Neutrophil (primary cell): ENCODE results near the gene MRC1.

Experiments
- H3K27ac ChIP-seq: fragments of 200-600 bp; sonication (generic); 2 replicates; pipeline ENCODE4 v1.5.1; 2016; ENCODE audit warnings: mild to moderate bottlenecking, moderate library complexity
- H3K27me3 ChIP-seq: fragments of 200-600 bp; sonication (generic); 2 replicates; pipeline ENCODE4 v1.6.0; 2016; ENCODE audit warnings: mild to moderate bottlenecking
- H3K36me3 ChIP-seq: fragments of 200-600 bp; sonication (generic); 2 replicates; pipeline ENCODE4 v1.5.1; 2017
- H3K4me1 ChIP-seq, 2 experiments: fragments of 200-600 bp in 1 of 2; sonication (generic) in 1 of 2; 1 replicate in 1 of 2; 2 replicates in 1 of 2; pipeline versions ENCODE4 v1.5.1 to v1.6.1; 2013 to 2016; ENCODE audit warnings: low read depth in 1 of 2, low read length in 1 of 2, mild to moderate bottlenecking in 1 of 2, moderate library complexity in 1 of 2; ENCODE audit not compliant: control insufficient read depth in 1 of 2, insufficient read depth in 1 of 2
- H3K4me3 ChIP-seq, 2 experiments: fragments of 200-600 bp in 1 of 2; sonication (generic) in 1 of 2; 1 replicate in 1 of 2; 2 replicates in 1 of 2; pipeline ENCODE4 v1.5.1; 2013 to 2016; ENCODE audit warnings: low read depth in 1 of 2, low read length in 1 of 2, mild to moderate bottlenecking in 1 of 2, moderate library complexity in 1 of 2
- H3K9me3 ChIP-seq: fragments of 200-600 bp; sonication (generic); 2 replicates; pipeline ENCODE4 v1.5.1; 2016
- TF ChIP-seq, protein P1 (sequence below): fragments of 200-600 bp; sonication (generic); IDR thresholded peaks from 2 replicates; pipeline ENCODE4 v1.5.1; 2016; ENCODE audit warnings: antibody characterized with exemption

The MRC1 gene

GRCh38 chr10:17865351-17865750, 56.2 kb downstream of the MRC1 start:
- H3K36me3 ChIP-seq, result no peaks in the 10 kb centered on the region
- no peaks in the 10 kb centered on the region for H3K4me1 ChIP-seq
- H3K4me3 ChIP-seq, result no peak overlapping the region
- H3K27ac ChIP-seq, result no peak overlapping the region
- no peaks in the 10 kb centered on the region for H3K27me3 ChIP-seq
- H3K9me3 ChIP-seq, result no peaks in the 10 kb centered on the region
- TF ChIP-seq, protein P1, sequence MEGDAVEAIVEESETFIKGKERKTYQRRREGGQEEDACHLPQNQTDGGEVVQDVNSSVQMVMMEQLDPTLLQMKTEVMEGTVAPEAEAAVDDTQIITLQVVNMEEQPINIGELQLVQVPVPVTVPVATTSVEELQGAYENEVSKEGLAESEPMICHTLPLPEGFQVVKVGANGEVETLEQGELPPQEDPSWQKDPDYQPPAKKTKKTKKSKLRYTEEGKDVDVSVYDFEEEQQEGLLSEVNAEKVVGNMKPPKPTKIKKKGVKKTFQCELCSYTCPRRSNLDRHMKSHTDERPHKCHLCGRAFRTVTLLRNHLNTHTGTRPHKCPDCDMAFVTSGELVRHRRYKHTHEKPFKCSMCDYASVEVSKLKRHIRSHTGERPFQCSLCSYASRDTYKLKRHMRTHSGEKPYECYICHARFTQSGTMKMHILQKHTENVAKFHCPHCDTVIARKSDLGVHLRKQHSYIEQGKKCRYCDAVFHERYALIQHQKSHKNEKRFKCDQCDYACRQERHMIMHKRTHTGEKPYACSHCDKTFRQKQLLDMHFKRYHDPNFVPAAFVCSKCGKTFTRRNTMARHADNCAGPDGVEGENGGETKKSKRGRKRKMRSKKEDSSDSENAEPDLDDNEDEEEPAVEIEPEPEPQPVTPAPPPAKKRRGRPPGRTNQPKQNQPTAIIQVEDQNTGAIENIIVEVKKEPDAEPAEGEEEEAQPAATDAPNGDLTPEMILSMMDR, result no peak

DNA sequence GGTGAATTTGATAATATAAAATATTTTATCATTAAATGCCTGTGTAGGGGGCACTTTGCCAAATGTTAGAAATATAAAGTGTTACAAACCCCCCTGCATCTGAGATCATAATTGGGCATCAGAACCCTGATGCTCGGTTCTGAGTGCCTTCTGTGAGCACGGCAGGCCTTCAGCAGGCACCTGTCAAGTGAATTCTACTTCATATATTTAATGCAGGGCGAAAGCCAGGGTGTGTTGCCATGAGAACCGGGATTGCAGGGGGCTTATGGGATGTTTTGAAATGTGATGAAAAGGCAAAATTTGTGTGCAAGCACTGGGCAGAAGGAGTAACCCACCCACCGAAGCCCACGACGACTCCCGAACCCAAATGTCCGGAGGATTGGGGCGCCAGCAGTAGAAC, 57.2 kb downstream of the MRC1 start:
- H3K4me1 ChIP-seq, result no peaks in the 10 kb centered on the region
- TF ChIP-seq, protein P1, result no peak

DNA sequence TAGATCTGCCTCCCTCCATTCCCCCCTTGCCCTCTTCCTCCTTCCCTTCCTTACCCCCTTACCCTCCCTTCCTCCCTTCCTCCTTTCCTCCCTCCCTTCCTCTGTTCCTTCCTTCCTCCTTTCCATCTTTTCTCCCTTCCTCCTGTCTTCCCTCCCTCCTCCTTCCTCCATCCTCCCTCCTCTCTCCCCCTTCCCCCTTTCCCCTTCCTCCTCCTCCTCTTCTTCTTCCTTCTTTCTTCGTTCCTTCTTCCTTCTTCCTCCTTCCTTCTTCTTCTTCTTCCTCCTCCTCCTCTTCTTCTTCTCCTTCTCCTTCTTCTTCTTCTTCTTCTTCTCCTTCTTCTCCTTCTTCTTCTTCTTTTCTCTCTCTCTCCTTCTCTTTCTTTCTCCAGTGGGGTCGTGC, 57.9 kb downstream of the MRC1 start:
- Histone ChIP-seq H3K4me3 (no peak overlapping the region), H3K27ac (no peak overlapping the region), H3K27me3 (no peaks in the 10 kb centered on the region), H3K4me1 (no peaks in the 10 kb centered on the region), H3K36me3 (no peaks in the 10 kb centered on the region), H3K9me3 (no peaks in the 10 kb centered on the region)
- TF ChIP-seq, protein P1, result no peak

More for the DNA sequence above, 57.2 kb downstream of the MRC1 start:
- H3K9me3 ChIP-seq, result no peaks in the 10 kb centered on the region
- H3K27me3 ChIP-seq, result no peaks in the 10 kb centered on the region
- H3K4me3 ChIP-seq, result no peak overlapping the region
- H3K27ac ChIP-seq, result no peak overlapping the region
- no peaks in the 10 kb centered on the region for H3K36me3 ChIP-seq

DNA sequence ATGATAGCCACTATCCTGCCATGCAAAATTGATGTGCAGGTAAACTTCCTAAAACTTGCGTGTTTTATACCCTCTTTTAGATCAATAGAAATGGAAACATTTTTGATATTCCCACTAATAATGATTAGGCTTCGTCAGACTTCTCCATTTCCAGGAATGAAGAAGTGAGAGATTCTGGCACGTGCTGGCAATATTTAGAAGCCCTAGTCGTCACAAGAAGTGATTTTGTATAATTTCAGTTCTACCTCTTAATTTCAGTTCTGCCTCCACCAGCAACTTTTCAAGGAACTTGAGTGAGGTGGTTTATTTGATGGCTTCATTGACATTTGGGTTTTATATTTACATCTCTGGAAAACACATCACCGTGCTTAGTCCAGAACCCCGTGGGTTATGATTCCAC, 61.9 kb downstream of the MRC1 start:
- TF ChIP-seq, protein P1, result no peak
- Histone ChIP-seq H3K4me1 (no peaks in the 10 kb centered on the region), H3K27ac (no peak overlapping the region), H3K36me3 (no peaks in the 10 kb centered on the region), H3K9me3 (no peaks in the 10 kb centered on the region), H3K27me3 (no peaks in the 10 kb centered on the region), H3K4me3 (no peak overlapping the region)

- Histone ChIP-seq H3K4me1 (no peaks in the 10 kb centered on the region), H3K9me3 (no peaks in the 10 kb centered on the region), H3K27ac (no peak overlapping the region), H3K27me3 (no peaks in the 10 kb centered on the region), H3K36me3 (no peaks in the 10 kb centered on the region), H3K4me3 (no peak overlapping the region)
- TF ChIP-seq, protein P1, result no peak
These were observed 63.3 kb downstream of the MRC1 start for GRCh38 chr10:17872191-17873091.
